GM21737 (cell line): ENCODE results near the gene LRMDA.

Experiments
- ATAC-seq: cut with Tn5 transposase; IDR thresholded peaks from one replicate; pipeline ENCODE4 v1.9.1; 2021; ENCODE audit warnings: mild to moderate bottlenecking, moderate library complexity; ENCODE audit not compliant: unreplicated experiment

LRMDA gene

GRCh38 chr10:75632805-75633462, 201.5 kb downstream of the LRMDA start:
- ATAC-seq = no peak

DNA sequence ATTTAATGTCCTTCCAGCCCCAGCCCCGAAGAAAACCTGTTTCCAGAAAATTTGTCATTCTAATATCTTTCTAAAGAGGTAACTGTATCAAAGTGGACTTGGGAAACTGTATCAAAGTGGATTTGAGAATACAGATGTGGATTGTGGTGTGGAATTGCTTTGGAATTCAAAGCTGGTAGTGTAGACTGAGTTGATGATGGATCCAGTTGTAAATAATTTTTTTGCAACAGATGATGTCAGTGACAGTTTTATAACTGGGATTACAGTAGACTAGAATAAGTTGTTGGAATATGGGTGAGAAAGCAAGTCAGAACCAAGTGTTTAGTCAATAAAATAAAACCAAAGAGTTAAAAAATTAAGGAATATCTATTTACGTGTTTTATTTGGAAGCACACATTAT, 202.1 kb downstream of the LRMDA start:
- no peak for ATAC-seq

DNA sequence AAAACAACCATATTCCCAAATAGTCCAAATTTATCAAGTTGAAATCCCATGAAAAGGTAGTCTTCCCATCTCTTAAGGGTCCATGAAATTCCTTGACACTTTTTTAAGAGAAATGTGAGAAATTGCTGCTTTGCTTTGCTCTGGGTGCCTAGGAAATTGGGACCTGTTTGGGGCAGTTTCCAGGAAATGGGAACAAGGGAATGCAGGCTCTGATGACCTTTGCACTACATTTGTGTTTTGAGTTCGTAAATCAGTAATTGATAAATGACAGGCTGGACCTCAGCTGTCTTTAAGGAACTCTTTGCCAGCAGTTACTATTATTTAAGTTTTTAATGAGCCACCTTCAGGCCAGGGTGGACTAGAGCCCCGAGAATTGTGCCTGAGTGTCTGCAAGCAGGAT, 203.5 kb downstream of the LRMDA start:
- ATAC-seq = no peak

DNA sequence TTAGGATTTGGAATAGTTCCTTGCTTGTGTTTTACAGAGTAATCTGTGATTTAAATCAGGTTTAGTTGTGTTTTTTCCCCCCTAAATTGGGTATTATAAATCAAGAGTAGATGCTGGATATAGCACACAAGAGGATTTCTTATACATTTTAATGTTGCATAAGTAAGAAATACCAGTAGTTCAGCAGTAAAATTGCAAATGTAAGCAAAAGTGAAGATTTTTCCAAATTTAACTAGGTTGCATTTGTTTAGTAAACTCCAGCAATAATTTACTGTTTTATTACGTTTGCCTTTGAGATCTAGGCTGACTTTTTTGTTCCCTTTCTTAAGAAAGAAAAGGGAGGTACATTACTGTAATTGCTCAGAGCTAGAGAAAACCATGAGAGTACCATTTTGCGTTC, 207.3 kb downstream of the LRMDA start:
- ATAC-seq = no peak

DNA sequence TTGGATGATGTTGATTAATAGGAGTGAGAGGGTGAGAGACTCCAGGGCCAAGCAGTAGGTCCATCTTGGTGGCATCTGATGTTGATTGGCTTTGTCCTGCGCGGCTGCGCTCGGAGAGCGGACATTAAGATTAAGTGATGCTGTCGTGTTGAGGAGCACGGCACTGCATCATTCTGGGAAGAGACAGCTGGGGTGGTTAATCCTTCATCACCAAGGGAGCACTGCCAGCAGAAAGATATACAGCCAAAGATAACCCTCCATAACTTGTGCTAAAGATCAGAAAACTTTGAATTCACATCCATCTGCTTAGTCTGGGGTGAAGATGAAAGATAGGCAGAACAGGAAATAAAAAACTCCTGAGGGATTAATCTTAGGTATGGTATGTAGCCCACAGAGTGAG, 208.3 kb downstream of the LRMDA start:
- no peak for ATAC-seq

DNA sequence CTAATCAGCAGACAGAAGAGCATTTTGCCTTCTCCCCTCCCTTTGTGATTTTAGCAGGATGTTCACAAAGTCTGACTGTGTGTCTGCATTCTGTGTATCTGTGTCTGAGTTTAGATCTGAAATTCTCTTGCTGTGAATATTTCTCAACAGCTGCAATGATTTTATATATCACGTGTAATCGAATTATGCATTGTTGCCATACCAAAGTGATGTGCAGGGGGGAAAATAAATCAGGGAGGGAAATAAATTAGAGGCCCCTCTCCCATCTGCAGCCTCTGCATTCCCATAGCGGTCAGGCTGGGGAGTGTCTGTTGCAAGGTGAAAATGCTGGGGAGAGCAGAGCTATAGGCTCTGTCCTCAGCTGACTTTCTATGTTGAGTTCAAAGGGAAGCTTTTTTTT, 209.0 kb downstream of the LRMDA start:
- no peak for ATAC-seq

DNA sequence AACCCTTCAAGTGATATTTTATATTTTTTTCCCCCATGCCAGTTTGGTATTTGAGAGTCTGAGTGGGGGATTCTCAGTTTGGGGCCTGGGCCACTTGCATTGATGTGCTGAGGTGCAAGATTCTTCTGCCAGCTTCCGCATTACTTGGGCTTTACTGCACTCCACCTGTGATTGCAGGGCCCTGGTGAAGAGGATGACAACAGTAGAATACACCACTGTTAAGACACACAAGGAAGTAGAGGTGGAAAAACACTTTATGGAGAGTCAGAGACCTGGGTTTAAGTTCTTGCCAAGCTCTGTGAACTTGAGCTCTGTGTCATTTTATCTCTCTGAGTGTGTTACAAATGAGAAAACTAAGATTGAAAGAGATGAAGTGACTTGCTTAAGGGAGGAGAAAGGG, 209.4 kb downstream of the LRMDA start:
- no peak for ATAC-seq

- ATAC-seq = no peak
Measured at GRCh38 chr10:75643405-75643804, 212.0 kb downstream of the LRMDA start.

DNA sequence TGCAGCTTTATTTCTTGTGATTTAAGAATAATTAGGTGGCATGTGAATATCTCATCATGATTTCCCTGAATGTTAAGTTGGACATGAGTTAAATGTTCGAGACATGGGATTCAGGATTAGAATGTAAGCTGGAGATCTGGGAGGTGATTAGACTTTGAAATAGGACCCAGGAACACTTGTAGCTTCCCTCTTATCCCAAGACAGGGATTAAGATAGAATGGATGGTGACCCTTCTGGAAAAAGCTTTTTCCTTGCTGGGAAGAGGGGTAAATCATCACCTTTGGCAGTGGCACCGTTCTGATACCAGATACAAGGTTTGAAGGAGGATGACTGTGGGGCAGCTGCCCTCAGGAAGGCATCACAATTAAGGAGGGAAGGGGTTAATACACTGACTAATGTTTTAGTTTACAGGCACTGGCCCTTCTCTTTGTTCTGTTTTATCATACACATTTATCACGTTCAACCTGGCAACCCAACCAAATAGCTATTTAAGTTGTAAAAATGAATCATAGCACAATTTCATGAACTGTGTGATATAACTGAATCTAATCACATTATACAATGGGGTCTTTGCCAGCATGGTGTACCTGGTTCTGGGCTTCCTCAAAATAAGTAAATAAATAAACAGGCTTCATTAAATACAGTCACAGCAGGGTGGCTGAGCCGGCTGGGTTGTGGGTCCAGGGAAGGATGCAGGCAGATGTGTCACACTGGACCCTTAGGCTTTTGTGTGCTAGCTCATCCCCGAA, 212.7 kb downstream of the LRMDA start:
- no peak for ATAC-seq

DNA sequence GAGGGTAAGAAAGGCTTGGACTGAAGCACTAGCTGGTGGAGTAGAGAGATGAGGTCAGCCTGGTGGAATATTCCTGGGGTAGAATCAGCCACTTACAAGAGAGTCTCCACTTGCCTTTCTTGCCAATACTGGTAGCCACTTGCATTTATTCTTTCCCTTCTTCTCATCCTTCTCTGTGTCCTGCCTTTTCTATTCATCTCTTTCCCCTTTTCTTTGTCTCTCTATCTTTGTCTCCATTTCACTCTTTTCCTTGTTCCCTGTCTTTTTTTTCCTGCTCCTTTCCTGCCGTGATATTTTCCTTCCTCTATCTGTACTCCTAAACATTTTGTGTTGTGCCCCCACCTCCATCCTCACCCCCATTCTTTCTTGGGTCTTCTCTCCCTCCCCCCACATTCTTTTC, 214.3 kb downstream of the LRMDA start:
- no peak for ATAC-seq

DNA sequence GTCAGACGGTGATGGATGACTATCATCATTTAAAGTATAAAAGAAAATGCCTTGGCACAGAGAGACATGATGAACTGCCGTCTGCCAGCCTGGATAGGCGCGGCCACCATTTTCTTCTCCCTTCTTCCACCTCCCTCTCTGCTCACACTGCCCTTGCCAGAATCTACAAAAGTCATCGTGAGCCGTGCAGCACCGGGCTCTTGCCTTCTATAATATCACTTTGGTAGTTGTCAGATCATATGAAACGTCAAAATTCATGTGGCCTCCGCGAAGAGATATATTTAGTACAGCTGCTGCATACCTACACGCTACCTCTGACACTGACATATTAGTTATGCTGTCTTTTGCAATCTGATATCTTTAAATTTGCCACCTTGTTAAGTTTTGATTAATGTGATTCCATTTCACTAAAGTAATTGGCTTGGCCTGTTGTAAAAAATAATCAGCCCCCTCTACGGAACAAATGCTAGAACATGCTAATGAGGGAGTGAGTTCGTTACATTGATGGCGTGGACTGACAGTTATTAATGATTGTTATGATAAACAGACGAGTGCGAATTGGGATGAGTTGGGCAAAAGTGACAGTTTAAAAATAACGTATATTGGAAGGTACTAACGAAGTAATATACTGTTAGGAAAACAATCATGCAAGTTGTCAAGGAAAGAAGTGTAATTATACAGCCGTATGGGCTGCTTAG, 214.9 kb downstream of the LRMDA start:
- ATAC-seq = no peak

DNA sequence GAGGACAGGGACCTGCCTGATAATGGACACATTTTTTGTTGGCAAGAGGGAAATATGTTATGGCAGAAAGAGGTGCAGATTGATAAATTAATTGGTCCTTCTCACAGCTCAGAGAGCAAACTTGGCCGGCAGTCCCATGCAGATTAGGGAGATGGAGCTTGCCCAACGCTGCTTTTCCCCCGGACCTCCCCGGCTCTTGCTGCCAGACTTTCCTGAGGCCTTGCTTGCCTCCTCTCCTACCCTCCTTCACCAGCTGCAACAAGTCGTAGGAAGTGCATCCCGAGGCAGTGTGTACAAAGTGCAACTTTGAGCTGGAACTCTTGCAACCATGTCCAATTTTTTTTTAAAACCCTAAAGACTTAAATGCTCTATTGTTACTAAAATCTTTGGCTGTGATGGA, 215.5 kb downstream of the LRMDA start:
- no peak for ATAC-seq

GRCh38 chr10:75647675-75648074, 216.3 kb downstream of the LRMDA start:
- no peak for ATAC-seq

DNA sequence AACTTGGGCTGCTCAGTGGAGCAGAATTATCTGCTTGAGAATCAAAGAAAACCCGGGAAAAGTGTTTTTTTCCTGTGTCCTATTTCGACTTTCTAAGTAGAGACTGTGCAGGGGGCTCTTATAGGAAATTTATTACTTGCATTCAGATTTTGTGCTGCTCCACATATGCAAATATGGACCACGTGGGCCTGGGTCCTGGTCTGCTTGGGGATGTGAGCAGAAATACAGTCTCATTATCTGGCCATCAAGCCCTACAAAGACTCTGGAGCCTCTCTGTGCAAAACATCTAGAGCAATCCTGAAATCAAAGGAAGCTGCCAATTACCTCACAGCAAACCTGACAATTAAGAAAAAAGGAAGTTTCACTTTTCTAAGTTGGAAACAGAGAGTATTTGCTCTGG, 216.9 kb downstream of the LRMDA start:
- ATAC-seq = no peak

GRCh38 chr10:75648854-75649253, 217.4 kb downstream of the LRMDA start:
- no peak for ATAC-seq

DNA sequence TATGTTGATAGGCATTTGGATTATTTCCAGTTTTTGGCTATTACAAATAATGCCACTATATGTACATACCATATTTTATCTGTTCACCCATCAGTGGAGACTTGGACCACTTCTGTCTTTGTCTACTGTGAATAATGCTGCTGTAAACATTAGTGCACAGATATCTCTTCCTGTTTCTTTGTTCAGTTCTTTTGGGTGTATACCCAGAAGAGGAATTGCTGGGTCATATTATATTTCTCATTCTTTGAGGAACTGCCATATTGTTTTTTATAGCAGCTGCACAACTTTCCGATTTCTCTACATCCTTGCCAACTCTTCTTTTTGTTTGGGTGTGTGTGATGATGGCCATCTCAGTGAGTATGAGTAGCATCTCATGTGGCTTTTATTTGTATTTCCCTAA, 218.0 kb downstream of the LRMDA start:
- ATAC-seq = no peak

DNA sequence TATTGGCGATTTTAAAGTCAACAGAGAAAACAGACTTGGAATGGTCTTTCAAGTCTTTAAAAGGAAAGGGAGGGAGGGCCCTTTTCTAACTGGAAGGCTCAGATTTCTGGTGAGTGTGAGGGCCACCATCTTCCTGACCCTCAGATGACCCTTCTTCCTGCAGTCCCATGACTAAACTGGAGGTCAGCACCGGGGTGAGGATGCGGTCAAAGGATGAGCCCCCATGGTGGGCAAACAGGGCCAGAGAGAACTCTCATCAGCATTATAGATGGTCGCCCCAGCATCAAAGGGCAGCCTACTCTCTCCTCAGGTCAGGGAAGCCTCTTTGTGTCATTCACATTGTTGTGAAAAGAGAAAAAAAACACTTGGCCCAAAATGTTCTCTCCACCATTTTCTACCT, 219.2 kb downstream of the LRMDA start:
- ATAC-seq = no peak

DNA sequence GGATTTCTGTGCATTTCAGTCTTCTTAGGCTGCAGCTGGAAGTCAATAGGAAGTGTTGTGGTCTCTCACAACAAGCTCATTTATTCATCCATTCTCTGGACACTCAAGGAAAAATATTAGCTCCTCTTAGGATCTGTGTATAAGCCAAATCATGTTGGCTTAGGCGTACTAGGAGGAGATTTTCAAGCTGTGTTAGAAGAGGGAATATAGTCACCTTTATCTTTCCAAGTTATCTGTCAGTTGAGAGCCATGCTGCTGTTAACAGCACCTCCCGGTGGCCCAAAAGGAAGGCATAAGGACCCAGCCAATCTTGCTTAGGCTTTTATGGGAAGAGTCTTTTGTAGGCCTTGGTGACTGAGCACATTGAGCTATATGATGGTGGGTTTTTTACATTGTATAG, 220.0 kb downstream of the LRMDA start:
- no peak for ATAC-seq

GRCh38 chr10:75652146-75652740, 220.8 kb downstream of the LRMDA start:
- no peak for ATAC-seq

DNA sequence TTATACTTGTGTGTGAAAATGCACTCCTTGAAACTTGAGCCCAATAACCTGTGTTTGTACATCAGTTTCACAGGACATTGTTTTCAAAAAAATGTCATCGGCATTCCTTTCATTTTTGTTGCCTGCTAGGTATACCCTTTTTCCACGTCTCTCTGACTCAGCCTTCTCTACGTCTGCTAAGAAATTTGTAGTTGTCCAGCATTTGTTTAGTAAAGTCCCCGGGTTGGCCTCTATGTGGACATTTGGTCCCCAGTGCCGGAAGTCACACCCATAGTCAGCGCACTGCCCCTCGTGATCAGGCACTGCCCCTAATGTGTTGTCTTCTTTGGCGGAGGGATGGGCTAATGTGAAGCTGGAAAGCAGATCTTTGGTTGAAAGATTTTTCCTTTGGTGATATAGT, 222.3 kb downstream of the LRMDA start:
- ATAC-seq = no peak

DNA sequence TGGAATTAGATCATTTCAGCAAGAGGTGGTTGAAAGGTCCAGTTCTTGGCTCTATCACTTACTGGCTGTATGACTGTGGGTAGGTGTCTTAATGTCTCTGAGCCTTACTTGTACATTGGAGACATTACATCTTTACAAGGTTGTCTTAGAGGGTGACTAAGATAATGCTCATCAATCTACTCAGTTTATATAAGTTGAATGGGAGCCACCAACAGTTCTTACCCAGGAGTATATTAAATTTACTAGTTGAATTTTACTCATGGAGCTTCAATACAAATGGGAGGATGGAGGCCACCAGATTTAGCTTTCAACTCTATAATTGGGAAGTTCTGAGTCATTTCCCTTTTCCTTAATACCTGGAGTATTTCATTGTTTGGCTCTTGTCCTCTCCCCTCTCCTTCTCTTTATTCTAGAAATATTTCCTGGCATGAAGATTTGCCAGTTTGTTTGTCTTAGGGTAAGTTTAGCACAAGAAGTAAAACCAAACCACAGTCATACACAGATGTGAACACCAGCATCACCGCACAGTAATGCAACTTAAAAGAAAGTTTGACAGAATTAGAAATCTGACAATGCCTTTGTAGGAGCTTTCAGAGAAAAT, 222.8 kb downstream of the LRMDA start:
- ATAC-seq = no peak
